Measurements from ENCODE around the gene ANLN.

ANLN gene

DNA sequence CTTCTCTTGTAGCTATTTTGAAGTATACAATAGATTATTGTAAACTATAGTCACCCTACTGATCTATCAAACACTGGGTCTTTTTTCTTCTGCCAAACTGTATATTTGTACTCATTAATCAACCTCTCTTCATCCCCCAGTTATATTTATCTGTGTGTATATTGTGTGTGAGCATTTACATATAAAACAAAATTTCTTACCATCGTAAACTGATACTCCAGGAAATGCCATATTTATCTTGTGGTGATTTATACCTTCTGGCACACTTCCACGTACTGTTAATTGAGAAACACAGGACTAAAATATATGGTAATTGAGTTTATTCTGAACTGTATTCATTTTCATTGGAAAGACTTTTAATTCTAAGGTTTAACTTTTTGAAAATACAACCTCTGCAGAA lies 18.9 kb downstream of the ANLN start:
- H3K4me3 ChIP-seq (ENCODE audit: low read depth, low read length): peak overlapping the region; percentile 8; the same call in 1 of the 2 replicates
- no peak for DNase-seq (ENCODE audit: low read depth)
- TF ChIP-seq, protein P1, sequence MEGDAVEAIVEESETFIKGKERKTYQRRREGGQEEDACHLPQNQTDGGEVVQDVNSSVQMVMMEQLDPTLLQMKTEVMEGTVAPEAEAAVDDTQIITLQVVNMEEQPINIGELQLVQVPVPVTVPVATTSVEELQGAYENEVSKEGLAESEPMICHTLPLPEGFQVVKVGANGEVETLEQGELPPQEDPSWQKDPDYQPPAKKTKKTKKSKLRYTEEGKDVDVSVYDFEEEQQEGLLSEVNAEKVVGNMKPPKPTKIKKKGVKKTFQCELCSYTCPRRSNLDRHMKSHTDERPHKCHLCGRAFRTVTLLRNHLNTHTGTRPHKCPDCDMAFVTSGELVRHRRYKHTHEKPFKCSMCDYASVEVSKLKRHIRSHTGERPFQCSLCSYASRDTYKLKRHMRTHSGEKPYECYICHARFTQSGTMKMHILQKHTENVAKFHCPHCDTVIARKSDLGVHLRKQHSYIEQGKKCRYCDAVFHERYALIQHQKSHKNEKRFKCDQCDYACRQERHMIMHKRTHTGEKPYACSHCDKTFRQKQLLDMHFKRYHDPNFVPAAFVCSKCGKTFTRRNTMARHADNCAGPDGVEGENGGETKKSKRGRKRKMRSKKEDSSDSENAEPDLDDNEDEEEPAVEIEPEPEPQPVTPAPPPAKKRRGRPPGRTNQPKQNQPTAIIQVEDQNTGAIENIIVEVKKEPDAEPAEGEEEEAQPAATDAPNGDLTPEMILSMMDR (IDR thresholded peaks at IDR 0.05; ENCODE audit: control insufficient read depth, extremely low read depth, insufficient read depth): no peak

DNA sequence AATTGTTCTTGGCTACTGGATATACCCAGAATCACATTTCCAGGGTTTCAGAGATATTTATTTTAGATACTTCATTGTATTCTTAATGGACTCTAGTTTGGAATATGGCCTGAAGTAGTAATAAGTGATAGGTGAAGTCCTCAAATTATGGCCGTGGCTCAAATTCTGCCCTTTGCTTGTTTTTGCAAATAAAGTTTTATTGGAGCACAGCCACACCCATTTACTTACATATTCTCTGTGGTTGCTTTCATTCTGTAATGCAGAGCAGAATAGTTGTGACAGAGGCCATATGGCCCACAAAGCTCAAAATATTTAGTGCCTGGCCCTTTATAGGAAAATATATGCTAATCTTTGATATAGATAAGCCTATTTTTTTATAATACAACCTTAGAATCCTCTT lies 19.5 kb downstream of the ANLN start:
- TF ChIP-seq, protein P1 (IDR thresholded peaks at IDR 0.05; ENCODE audit: control insufficient read depth, extremely low read depth, insufficient read depth): no peak
- DNase-seq (ENCODE audit: low read depth): no peak
- peak overlapping the region; percentile 8; the same call in 1 of the 2 replicates for H3K4me3 ChIP-seq (ENCODE audit: low read depth, low read length)

DNA sequence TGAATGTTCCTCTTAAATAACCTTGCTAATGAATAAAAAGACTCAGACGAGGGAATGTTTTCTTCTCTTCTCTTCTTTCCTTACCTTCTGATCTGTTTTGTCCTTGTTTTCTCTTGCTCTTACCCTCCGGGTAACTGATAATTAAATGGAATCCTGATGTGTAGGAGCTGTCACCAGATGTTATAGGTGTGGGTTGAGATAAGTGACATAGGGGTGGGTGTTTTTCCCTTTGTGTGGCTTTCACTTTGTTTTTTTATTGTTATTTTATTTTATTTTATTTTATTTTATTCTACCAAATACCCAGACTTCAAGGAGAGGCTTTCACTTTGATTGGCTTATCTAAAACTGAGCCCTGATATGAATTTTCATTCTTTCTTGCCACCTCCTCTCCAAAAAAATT lies 25.5 kb downstream of the ANLN start:
- no peak for DNase-seq (ENCODE audit: low read depth)
- no peak overlapping the region for H3K4me3 ChIP-seq (ENCODE audit: low read depth, low read length)
- TF ChIP-seq, protein P1 (IDR thresholded peaks at IDR 0.05; ENCODE audit: control insufficient read depth, extremely low read depth, insufficient read depth): no peak

DNA sequence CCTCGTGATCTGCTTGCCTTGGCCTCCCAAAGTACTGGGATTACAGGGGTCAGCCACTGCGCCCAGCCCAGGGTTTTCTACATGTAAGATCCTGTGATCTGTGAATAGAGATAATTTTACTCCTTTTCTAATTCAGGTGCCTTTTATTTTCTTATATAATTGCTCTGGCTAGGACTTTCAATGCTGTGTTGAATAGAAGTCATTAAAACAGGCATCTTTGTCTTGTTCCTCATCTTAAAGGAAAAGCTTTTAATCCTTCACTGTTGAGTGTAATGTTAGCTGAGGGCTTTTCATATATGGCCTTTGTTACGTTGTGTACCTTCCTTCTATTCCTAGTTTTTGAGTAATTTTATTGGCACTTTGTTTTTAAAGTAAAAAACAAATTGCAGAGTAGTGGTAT lies 26.6 kb downstream of the ANLN start:
- DNase-seq (ENCODE audit: low read depth): no peak
- TF ChIP-seq, protein P1 (IDR thresholded peaks at IDR 0.05; ENCODE audit: control insufficient read depth, extremely low read depth, insufficient read depth): no peak
- H3K4me3 ChIP-seq (ENCODE audit: low read depth, low read length): no peak overlapping the region

DNA sequence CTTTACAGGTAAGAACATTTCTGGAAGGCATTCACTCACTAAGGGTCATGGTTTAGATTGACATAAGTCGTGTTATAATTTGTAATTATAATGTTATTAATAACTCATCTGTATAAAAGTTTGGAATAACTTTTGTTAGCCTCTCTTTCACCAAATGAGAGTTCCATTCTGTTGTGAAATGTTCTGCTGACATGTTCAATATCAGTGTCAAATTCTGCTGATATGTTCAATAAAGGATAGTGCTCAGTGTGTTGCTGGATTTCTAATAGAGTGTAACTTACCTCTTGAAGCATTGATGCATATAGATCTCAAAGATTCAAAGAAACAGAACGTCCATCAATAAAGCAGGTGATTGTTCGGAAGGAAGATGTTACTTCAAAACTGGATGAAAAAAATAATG lies 30.6 kb downstream of the ANLN start:
- TF ChIP-seq, protein P1 (IDR thresholded peaks at IDR 0.05; ENCODE audit: control insufficient read depth, extremely low read depth, insufficient read depth): no peak
- DNase-seq (ENCODE audit: low read depth): no peak
- H3K4me3 ChIP-seq (ENCODE audit: low read depth, low read length): no peak overlapping the region

GRCh38 chr7:36422072-36422471 lies 32.4 kb downstream of the ANLN start:
- TF ChIP-seq, protein P1 (IDR thresholded peaks at IDR 0.05; ENCODE audit: control insufficient read depth, extremely low read depth, insufficient read depth): no peak
- H3K4me3 ChIP-seq (ENCODE audit: low read depth, low read length): no peak overlapping the region
- no peak for DNase-seq (ENCODE audit: low read depth)

GRCh38 chr7:36423633-36424032 lies 34.0 kb downstream of the ANLN start:
- TF ChIP-seq, protein P1 (IDR thresholded peaks at IDR 0.05; ENCODE audit: control insufficient read depth, extremely low read depth, insufficient read depth): no peak
- DNase-seq (ENCODE audit: low read depth): no peak

More at GRCh38 chr7:36423633-36424032, 34.0 kb downstream of the ANLN start:
- no peak overlapping the region for H3K4me3 ChIP-seq (ENCODE audit: low read depth, low read length)

Measured in LNCaP clone FGC (cell line).